Measurements from ENCODE around the gene CFAP57. TPM values are rescaled to one million over a fixed set of nuclear protein-coding genes. Genes with fewer than 3 reads are reported as not detected.

The CFAP57 gene
- polyA plus RNA-seq, 2 of the 4 experiments (the other 2 are of a cell fraction) = 0.54 to 0.80 TPM

DNA sequence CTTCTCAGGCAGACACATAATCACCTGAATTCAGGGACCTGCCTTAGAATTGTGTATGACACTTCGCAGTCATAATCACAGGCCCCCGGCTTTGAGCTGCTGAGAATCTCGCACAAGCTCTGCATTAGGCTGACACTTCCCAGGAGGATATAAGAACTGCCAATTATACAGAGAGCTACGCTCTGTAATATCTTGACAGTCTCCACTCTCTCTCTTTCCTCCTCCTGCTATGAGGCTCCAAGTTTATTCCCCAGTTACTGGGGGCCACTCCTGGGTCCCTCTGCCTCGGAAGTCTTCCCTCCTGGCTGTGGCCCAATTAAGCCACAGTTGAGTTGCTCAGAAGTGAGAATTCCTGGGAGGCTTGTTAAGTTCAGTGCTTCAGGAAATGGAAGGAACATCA is 42.7 kb upstream of the CFAP57 start:
- no peak for ATAC-seq
- ChIA-PET POLR2A (no interaction called here), CTCF (interaction anchor here (1.0 to 1.4 kb wide), 2 partner anchors 10 to 15 kb away, joined by 3 to 4 read pairs; no protein-coding TSS in a partner anchor)
- WGBS (ENCODE audit: missing lambda C conversion rate) = 79% methylated on average over 5 of the region's 5 CpGs
- no peak for DNase-seq (ENCODE audit: low read depth in 1 of 2, low spot score in 1 of 2)
- TF ChIP-seq, protein P1, sequence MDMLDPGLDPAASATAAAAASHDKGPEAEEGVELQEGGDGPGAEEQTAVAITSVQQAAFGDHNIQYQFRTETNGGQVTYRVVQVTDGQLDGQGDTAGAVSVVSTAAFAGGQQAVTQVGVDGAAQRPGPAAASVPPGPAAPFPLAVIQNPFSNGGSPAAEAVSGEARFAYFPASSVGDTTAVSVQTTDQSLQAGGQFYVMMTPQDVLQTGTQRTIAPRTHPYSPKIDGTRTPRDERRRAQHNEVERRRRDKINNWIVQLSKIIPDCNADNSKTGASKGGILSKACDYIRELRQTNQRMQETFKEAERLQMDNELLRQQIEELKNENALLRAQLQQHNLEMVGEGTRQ (IDR thresholded peaks at IDR 0.05) = no peak
- TF ChIP-seq MAFK (IDR thresholded peaks at IDR 0.05; ENCODE audit: partially characterized antibody) = no peak
- no peak overlapping the region for H3K27ac ChIP-seq
- no peaks in the 10 kb centered on the region for H3K4me1 ChIP-seq
- H3K9me3 ChIP-seq = no peaks in the 10 kb centered on the region
- no peak for FAIRE-seq
- H3K4me3 ChIP-seq = no peak overlapping the region
- H3K4me2 ChIP-seq = no peak overlapping the region

DNA sequence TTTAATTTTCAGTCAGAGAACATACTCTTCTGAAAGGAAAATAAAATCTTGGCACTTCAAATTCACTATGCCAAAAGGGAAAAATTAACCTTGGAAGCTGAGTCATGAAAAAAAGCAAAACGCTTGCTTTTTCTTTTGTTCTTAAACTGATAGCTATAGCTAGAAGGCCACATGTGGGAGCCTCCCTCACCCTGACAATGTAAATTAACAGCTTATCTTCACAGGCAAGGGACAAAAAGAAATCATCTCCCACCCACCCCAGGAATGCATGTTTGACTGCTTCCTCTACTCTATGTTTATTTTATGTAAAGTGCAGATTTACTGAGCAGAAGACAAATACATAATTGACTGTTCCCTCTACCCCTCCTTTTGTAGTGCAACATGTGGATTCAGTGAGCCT is 38.1 kb upstream of the CFAP57 start:
- H3K9me3 ChIP-seq = no peaks in the 10 kb centered on the region
- ChIA-PET POLR2A (no interaction called here), CTCF (no interaction called here)
- FAIRE-seq (no peak), ATAC-seq (no peak), DNase-seq (ENCODE audit: low read depth in 1 of 2, low spot score in 1 of 2) (no peak)
- H3K27ac ChIP-seq = no peak overlapping the region
- WGBS (ENCODE audit: missing lambda C conversion rate) = 40% methylated on average over 1 of the region's 1 CpG
- no peak for TF ChIP-seq POLR2AphosphoS2 (conservative IDR thresholded peaks at IDR 0.05; ENCODE audit: low read length)
- no peak for TF ChIP-seq E2F6 (IDR thresholded peaks at IDR 0.05; ENCODE audit: borderline replicate concordance, low read depth)
- TF ChIP-seq REST (IDR thresholded peaks at IDR 0.05) = no peak
- TF ChIP-seq MAFK (IDR thresholded peaks at IDR 0.05; ENCODE audit: partially characterized antibody) = peak; percentile 29
- H3K4me3 ChIP-seq = no peak overlapping the region
- no peaks in the 10 kb centered on the region for H3K4me1 ChIP-seq
- H3K4me2 ChIP-seq = no peak overlapping the region

DNA sequence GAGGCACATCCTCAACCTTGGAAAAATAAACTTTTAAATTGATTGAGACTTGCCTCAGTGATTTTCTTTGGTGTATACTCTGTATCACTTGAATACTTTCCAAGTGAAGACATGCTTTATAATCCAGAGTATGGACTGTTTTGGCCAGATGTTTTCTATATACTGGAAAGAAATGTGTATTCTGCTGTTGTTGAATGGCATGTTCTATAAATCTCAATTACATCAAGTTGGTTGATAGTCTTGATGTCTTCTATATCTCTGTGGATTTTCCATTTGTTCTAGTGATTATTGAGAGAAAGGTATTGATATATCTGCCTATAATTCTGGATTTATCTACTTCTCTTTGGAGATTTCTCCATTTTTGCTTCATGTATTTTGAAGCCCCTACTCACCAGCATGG is 37.5 kb upstream of the CFAP57 start:
- Histone ChIP-seq H3K4me2 (no peak overlapping the region), H3K9me3 (no peaks in the 10 kb centered on the region), H3K4me3 (no peak overlapping the region), H3K27ac (no peak overlapping the region), H3K4me1 (no peaks in the 10 kb centered on the region)
- no peak for TF ChIP-seq HOXB5 (CRISPR knock-in tag; IDR thresholded peaks at IDR 0.05)
- no peak for TF ChIP-seq POLR2AphosphoS2 (conservative IDR thresholded peaks at IDR 0.05; ENCODE audit: low read length)
- no peak for TF ChIP-seq ZNF302 (CRISPR knock-in tag; IDR thresholded peaks at IDR 0.05)
- no peak for TF ChIP-seq CHD4 (IDR thresholded peaks at IDR 0.05; ENCODE audit: borderline replicate concordance)
- DNase-seq (ENCODE audit: low read depth in 1 of 2, low spot score in 1 of 2) = no peak
- FAIRE-seq = no peak
- no peak for ATAC-seq
- ChIA-PET POLR2A (no interaction called here), CTCF (no interaction called here)

GRCh38 chr1:43135857-43136781 is 36.0 kb upstream of the CFAP57 start:
- FAIRE-seq (no peak), DNase-seq (ENCODE audit: low read depth in 1 of 2, low spot score in 1 of 2) (no peak), ATAC-seq (no peak)
- Histone ChIP-seq H3K9me3 (no peaks in the 10 kb centered on the region), H3K4me1 (no peaks in the 10 kb centered on the region), H3K27ac (no peak overlapping the region), H3K4me2 (no peak overlapping the region), H3K4me3 (no peak overlapping the region)
- WGBS (ENCODE audit: missing lambda C conversion rate) = 69% methylated on average over 9 of the region's 9 CpGs
- no peak for TF ChIP-seq RNF2 (IDR thresholded peaks at IDR 0.05; ENCODE audit: borderline replicate concordance, low read depth)
- peak in 1 of 2 experiments; percentile 65; a peak in 2 of 4 replicates for TF ChIP-seq CEBPB (IDR thresholded peaks at IDR 0.05)
- no peak for TF ChIP-seq NR3C1 (IDR thresholded peaks at IDR 0.05)
- CTCF ChIA-PET = interaction anchor here (0.6 kb wide), 1 partner anchor 118 kb away, joined by 3 read pairs; no protein-coding TSS in a partner anchor
- POLR2A ChIA-PET = no interaction called here
